Lung microvascular endothelial cell (primary cell): ENCODE data around the gene SDK1. TPM values are rescaled to one million over a fixed set of nuclear protein-coding genes. Genes with fewer than 3 reads are reported as not detected.
"Not testable (repeated sequence)": the region's sequence is repeated elsewhere in the genome, so short reads cannot be mapped to it uniquely, and the experiment has no call there.

ENCODE experiments used
- DNase-seq, 2 donors: peaks; one replicate each; pipeline versions ENCODE4 v3.0.0 to v3.0.0-alpha.2; 2010; ENCODE audit warnings: low read depth in 2 of 2
- total RNA-seq: library from RNA; depleted of rRNA; stranded (reverse); fragments of >200 nt; gene quantifications from 2 replicates; pipeline ENCODE4 v1.2.1, GENCODE V29; 2014

Gene SDK1
- total RNA-seq, 1 donor from 2014 or later: 0.79 TPM

DNA sequence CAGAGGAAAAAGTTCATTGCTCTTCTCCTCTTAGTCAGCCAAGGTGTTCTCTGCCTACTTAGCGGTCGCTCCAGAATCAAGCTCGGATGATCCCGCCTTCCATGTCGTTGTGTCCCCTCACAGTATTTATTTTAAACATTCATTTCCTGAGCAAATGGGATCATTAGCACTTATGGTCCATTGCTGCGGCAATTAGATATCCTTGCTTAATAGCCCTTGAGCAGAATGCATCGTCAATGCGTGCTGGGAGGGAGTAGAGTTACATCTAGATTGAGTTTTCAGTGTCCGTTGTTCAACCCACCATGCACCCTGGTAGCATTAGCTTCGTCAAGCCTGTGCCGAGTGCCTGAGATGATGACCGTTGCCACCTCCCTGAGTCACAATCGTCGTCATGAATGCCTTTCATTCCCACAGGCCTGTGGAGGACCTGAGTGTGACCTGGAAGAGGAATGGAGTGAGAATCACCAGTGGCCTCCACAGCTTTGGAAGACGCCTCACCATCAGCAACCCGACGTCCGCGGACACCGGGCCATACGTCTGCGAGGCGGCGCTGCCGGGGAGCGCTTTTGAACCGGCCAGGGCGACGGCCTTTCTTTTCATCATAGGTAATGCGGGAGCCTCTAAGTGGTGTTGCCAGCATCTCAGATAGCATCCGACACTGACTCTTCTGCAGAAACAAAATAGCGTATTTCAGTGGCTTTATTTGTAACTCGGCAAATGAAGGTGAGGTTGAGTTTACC is 650.4 kb downstream of the SDK1 start:
- no peak for DNase-seq

DNA sequence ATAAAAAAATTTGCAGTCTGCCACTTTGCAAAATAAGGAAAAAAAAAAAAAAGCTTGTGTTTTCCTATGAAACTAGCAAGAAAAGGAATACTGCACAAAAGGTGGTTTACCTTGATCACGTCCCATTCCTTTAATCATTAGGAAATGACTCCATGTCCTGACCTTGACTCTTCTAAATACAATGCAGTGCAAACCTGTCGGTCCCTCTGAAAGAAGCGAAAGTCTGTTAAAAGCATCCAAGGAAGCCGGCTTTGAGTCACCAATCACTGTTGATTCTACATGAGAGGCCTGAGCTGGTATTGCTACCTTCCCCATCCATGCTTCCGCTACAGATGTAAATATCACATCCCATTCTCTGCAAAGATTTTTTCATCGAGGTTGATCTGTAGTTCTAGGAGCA is 652.1 kb downstream of the SDK1 start:
- DNase-seq: no peak

DNA sequence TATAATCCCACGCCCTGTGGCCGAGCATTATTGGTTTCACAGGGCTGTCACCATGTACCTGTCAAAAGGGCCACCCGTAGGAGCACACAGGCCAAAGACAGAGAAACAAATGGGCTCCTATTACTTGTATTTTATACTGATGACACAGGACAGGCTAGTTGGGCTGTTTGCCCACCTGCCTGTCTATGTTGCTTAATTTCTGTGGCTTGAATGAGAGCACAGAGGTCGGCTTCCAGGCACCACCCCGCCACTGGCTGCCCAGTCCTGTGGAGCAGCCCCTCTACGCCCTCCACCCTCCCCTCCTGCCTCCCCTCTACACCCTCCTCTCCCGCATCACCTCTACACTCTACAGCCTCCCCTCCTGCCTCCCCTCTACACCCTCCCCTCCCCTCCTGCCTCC is 652.9 kb downstream of the SDK1 start:
- DNase-seq: no peak

DNA sequence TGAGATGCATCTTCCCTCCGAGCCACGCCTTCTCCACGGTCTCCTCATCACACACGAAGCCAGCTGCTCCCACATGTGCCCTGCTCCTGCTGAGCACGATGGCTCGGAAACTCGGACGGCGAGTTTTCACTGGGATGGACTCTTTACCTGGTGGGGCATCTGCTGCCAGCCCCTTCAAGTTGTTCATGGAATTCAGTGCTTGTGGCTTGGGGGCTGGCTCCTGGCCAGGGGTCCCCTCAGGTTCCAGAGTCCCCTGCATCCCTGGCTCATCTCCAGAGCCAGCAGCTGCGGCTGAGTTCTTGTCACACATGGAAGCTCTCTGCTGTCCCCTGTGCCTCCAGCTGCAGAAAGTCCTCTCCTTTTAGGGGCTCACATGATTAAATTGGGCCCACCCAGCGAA is 654.0 kb downstream of the SDK1 start:
- DNase-seq: no peak

DNA sequence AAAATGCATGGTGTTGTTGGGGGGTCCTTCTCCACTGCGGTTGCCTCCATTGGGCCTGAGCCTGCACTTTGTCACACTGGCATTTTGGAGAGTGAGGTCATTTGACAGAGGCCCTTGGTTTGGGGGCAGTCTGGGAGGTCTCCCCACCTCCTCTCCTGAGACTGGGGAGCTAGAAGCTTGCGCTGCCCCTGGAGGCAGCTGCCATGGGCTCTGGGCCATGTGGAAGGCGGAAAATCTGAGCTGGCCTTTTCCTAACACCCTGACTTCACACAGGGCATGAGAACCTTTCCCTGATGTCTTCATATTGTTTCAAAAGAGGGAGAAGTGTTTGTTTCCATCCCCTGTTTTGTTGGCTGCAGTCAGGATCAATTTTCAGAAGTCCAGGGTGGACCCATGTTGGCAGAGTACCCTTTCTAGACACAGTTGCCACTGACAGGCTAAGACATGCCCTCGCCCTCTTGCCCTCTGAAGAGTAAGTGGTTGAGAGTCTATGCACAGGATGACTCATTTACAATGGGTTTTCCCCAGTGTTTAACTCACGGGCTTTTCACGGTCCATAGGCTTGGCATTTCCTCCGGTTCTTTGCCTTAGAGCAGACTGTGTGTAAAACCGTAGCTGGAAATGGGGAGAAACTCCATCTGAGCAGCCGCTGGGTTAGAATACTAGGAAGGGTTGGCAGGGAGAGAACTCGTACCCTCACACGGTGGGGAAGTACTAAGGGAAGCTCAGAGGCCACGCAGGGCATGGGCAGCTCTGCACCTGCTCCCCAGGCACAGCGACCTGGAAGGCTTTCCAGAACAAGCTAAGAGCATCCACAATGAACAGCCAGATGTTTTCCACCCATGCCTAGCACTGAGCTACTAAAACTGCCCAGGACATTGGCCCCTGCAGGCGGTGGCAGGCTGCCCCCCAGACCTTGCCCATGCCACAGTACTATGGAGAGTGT is 655.0 kb downstream of the SDK1 start:
- peak in 1 of 2 donors; percentile 48 for DNase-seq

DNA sequence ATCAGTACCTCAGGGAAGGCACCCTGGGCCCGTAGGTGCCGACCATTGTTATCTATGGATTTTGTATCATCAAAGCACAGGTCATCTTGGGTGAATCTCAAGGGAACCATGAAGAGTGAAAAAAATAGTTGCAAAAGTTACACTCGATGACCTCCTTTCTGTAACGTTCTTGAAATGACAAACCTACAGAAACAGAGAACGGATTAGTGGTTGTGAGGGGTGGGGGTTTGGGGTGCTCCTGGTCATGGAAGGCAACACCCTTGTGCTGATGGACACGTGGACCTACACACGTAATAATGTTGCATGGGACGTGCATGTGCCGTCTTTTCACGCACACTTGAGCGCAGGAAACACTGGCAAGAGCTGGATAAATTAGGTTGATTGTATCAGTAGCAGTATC is 655.9 kb downstream of the SDK1 start:
- DNase-seq: no peak

DNA sequence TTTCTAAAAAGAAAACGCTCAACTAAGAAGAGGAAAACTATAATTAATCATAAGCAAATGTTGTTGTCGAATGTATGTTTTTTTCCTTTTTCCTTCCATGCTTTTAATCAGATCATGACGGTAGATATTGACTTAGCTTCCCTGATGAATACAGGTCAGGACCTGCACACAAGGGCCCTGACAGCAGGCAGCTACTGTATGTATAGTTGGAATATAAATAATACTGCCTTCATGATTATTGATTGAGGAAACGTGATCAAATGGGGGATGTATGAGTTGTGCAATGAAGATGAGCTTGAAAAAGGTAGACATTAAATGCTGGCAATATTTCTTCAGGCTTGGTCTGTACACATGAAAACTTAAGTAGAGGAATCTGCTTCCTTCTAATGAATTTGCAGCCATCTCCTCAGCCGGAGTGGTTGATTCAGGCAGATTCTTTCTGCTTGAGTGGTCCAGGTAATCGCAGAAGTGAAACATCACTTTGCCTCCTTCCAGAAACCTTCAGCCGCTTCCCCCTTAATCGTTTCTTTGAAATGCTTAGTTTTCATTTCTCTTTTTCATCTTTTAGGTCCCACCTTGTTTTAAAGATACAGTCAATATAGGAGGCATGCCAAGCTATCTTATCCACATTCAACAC is 656.5 kb downstream of the SDK1 start:
- DNase-seq: no peak

DNA sequence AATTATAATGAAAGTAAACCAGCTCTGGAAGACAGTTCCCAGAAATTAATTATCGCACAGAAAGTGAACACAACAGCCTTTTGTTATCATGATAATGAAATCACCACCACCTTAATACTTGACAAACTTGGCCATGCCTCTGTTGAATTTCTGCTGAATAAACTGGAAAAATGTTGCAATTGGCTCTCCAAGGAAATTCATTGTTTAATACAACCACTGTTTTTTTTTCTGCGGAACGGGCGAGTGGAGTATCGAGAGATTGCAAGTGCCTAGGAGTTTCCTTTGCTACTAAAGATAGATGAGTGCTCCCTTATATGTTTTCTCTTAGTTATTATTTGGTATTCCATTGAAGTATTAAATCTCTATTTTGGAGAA is 657.0 kb downstream of the SDK1 start:
- DNase-seq: no peak

DNA sequence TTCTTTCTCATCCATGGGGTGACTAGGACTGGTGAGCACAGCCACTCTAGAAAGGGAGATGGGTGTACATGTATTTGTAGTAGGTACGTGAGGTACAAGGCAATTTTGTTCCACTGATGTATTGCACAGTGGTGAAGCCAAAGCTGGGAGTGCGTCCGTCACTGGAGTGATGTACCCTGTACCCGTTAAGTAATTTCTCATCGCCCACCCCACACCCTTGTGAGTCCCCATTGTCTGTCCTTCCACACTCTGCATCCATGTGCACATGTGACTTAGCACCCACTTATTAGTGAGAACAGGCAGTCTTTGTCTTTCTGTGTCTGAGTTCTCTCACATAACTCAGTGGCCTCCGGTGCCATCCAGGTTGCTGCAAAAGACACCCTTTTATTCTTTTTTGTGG is 658.3 kb downstream of the SDK1 start:
- DNase-seq: no peak

DNA sequence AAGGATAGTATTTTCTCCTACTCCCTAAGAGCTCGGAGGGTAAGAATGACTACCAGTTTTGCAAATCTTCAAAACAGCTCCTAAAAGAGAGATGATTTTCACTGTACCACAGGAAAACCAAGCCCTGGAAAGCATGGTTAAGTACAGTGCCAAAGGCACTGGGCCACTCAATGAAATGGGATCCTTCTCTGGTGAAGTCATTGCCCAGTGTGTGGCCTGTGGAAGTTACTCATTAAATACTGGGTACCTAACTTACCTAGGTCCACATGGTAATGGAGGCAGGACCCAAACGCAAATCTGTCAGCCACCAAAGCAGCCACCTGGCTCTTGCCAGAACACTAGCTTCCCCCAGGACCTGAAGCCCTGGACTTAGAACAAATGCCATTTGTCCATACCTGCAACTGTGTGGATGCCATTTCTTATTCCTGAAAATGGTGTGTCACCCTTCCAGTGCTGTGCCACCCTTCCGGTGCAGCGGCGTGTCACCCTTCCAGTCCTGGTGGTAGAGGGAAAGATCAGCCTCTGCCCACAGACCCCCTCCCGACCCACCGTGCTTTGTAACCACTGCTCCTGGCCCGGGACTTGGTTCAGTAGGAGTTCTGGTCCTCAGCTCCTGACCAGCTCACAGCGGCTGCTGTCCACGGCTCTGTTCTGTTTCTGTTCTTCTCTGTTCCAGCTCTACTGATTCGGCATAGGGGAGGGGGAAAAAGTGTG is 659.2 kb downstream of the SDK1 start:
- DNase-seq: no peak

DNA sequence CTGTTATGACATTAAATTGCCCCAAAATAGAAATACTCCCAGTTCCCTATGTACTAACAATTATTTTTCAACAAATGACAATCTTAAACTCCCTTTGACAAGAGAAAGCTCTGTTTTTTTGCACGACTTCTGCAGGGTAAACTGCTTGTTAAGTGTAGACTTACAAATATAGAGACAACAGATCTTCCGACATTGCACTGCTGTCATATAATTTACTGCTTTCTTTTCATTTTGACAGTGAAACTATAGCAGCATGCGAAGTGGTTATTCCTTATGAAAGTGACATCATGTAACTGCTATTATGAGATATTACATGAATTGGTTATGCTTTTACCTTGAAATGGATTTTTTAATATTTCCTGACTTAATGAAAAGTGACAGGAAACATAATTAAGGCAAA is 659.9 kb downstream of the SDK1 start:
- no peak for DNase-seq

DNA sequence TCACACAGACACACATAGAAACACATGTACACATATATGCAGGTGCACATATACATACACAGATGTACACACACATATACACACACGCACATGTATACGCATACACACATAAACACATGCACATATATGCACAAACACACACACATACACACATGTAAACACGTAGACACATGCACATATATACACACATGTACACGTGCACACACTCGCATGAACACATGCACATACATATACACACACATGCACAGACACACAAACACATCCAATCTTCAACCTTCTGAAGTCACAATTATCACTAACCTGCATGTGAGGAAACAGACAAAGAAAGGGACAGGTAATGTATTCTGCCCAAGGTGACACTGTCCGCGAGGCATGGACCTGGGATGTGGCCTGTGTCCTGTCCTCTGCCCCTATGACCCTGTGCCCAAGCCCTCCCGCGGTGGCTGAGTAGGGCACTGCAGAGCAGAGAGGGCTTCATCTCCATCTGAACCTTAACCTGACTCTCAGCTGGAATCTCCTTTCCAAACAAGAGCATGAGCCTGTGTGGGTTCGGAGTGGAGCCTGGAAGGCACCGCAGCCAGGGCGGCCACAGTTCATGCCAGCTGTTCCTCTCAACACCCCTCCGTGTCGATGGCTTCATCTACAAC is 660.9 kb downstream of the SDK1 start:
- DNase-seq: no peak

DNA sequence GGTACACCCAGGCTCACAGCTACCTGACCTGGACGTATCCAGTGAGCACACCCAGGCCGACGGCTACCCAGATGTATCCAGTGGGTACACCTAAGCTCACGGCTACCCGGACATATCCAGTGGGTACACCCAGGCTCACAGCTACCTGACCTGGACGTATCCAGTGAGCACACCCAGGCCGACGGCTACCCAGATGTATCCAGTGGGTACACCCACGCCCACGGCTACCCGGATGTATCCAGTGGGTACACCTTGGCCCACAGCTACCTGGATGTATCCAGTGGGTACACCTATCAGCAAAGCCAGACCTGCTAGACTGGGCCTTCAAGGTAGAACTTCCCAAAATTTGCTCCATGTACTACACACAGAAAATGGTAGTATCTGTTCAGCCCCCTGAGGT is 662.7 kb downstream of the SDK1 start:
- DNase-seq: not testable (repeated sequence)

DNA sequence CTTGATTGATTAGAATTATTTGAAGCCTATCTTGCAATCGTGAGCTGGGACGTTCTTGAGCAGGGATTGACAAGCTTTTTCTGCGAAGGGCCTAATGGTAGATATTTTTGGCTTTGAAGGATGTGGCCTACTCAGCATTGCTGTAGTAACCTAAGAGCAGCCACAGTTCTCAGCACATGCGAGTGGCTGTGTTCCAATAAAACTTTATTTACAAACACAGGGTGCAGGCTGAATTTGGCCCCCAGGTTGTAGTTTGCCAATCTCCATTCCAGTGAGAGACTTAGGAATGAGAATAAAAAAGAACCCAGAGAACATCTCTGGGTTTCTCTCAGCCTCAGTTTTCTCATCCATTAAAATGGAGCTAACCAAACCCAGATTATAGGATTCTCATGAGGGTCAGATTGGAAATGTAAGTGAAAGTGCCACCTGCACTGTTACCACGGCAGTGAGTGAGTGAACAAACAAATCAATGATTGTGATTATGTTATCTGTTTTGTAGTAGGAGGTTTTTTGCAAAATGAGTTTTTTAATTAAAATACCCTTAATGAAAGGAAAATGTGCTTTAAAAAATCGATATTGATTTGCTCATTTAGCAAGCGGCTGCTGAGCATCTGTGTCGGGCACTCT is 664.0 kb downstream of the SDK1 start:
- DNase-seq: no peak

DNA sequence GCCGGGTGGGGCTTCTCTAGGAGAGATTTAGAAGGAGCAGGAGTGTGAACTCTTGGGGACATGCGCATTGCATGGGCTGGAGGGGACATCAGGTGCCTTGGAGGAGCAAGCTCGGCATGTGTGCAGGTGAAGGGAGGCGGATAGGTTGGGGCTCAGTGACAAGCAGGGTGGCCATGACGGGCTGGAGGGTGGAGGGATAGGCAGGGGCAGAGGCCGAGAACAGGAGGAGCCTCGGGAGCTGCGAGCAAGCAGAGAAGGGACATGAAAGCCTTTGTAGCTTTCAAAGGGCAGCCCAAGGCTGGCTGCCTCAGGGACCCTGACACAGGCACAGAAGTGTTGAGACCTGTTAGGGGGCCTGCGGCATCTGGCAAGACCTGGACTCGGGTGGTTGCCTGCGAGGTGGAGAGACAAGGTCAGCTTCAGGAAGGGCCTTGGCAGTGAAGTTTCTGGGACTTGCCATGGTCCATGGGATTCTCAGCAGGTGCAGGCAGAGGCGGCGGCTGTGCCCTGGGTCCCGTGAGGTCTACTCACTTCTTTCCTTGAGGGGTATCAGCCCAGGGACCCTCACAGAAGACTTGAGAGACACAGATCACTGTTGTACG is 664.8 kb downstream of the SDK1 start:
- no peak for DNase-seq

DNA sequence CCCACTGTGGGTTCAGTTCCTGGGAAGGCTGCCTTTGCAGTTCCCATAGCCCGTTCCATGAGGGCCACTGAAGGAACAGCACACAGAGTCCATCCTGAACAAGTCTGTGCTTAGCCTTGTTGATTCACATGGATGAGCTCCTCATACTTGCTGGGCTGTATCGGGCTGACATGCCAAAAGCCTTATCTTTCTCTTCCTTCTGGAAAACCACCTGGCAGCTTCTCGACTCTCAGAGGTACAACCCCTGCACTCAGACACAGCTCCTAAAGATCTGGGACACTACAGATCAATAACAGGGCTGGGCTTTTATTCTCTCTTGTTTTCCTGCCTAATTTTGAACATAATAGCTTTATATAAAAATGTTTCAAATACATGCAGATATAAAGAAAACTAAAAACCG is 667.2 kb downstream of the SDK1 start:
- DNase-seq: no peak

DNA sequence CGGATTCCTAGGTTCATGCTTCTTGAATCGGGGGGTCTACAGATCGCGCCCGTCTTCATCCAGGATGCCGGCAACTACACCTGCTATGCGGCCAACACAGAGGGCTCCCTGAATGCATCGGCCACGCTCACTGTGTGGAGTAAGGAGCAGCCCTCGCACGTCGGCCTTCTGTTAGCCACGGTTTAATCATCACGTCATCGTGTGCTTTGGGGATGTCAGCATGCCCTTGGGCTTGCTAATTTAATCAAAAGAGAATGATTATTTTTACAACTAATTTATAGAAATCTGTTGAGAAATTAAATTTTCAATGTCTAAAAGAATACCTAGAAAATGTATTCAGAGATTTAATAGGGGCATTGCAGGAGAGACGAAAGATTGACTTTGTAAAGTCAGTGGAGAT is 668.2 kb downstream of the SDK1 start:
- no peak for DNase-seq

DNA sequence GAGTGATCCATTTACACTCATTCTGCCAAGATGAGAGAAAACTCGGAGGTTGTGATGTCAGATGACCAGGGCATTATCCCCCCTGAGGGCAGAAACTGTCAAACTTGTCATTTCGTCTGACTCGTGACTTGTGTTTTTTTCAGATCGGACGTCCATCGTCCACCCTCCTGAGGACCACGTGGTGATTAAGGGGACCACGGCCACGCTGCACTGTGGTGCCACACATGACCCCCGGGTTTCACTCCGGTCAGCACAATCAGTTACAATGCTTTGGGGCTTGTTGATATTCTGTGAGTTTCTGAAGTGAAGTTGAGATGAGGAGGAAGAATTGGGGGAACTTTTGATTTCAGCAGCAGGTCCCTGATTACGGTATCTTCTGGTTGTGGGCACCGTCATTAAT is 670.3 kb downstream of the SDK1 start:
- DNase-seq: no peak

DNA sequence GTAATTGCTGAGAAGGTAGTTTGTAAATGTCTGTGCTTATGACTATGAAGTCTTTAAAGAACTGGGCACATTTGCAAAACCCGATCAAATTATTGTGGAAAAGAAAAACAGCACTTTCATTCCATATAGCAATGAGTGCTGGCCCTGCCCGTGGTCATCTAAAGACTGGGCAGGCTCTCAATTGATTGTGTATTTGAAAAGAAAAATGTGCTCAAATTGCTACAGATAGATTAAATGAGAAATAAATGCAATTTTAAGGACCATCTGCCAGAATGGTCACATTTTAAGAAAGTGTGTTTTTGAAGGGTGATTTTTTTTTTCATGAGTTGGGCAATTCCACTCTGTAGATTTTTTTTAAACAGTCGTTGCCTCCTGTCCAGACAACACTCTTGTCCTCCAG is 672.2 kb downstream of the SDK1 start:
- no peak for DNase-seq

DNA sequence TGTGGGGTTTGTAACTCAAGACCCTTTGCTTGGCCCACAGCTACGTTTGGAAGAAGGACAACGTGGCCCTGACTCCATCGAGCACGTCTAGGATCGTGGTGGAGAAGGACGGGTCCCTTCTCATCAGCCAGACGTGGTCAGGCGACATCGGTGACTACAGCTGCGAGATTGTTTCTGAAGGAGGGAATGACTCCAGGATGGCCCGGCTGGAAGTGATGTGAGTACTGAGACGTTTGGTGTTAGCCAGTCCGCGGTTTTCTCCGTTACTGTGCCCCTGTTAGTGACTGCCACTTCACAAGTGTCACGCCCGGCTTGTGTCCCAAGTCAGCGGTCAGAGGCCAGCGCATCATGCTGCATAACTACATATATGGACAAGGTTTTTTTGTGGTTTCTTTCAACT is 673.3 kb downstream of the SDK1 start:
- no peak for DNase-seq
